MCF 10A (cell line): ENCODE data around the gene OR10A3. TPM values are rescaled to one million over a fixed set of nuclear protein-coding genes. Genes with fewer than 3 reads are reported as not detected.

Experiments used
- BruUV-seq: library from RNA; stranded (reverse); fragments of 400-500 nt; replicated peaks from 2 replicates; lab custom pipeline; 2021; lab: Mats Ljungman, UMichigan
- CTCF ChIA-PET: fragments of 300-600 bp; sonication (Branson Sonifier 250); formaldehyde crosslinking; extraction: SDS; loops from one replicate; lab custom pipeline; 2021; ENCODE audit warnings: antibody characterized with exemption, inconsistent platforms; lab: Yijun Ruan, JAX
- POLR2A ChIA-PET: fragments of 300-600, 350-650 bp; sonication (Branson Sonifier 250); formaldehyde crosslinking; extraction: SDS; loops from one replicate; lab custom pipeline; 2020; ENCODE audit warnings: antibody characterized with exemption, inconsistent platforms; lab: Yijun Ruan, JAX
- DNase-seq: peaks from one replicate; pipeline ENCODE4 v3.0.0-alpha.2; 2018; ENCODE audit not compliant: unreplicated experiment
- H3K27ac Mint-ChIP-seq: one replicate; pipeline ENCODE4 v1.8.0; 2022; ENCODE audit warnings: mild to moderate bottlenecking, low read depth, mixed read lengths; ENCODE audit not compliant: unreplicated experiment
- H3K27me3 Mint-ChIP-seq: one replicate; pipeline ENCODE4 v1.8.0; 2022; ENCODE audit warnings: mixed read lengths; ENCODE audit not compliant: insufficient read depth, unreplicated experiment
- H3K36me3 Mint-ChIP-seq: one replicate; pipeline ENCODE4 v1.8.0; 2022; ENCODE audit warnings: mild to moderate bottlenecking, moderate library complexity, mixed read lengths; ENCODE audit not compliant: insufficient read depth, unreplicated experiment
- H3K4me1 Mint-ChIP-seq: one replicate; pipeline ENCODE4 v1.8.0; 2022; ENCODE audit warnings: mixed read lengths; ENCODE audit not compliant: insufficient read depth, unreplicated experiment
- H3K4me3 Mint-ChIP-seq: one replicate; pipeline ENCODE4 v1.8.0; 2022; ENCODE audit warnings: mild to moderate bottlenecking, moderate library complexity, mixed read lengths; ENCODE audit not compliant: unreplicated experiment
- H3K9me3 Mint-ChIP-seq: one replicate; pipeline ENCODE4 v1.8.0; 2022; ENCODE audit warnings: mixed read lengths; ENCODE audit not compliant: unreplicated experiment
- CTCF ChIP-seq: fragments of 200-600 bp; IDR thresholded peaks from one replicate; pipeline ENCODE4 v1.8.0; 2022; ENCODE audit warnings: antibody characterized with exemption, mild to moderate bottlenecking; ENCODE audit not compliant: unreplicated experiment
- intact Hi-C: fragments of 100-400 bp; cut with micrococcal nuclease; formaldehyde crosslinking; loops from 2 replicates; pipeline ENCODE4 v1.14.1; 2022
- total RNA-seq: library from RNA; stranded (reverse); gene quantifications from 2 replicates; pipeline ENCODE4 v1.2.3, GENCODE V29; 2022

Gene OR10A3
- total RNA-seq, 1 experiment from 2014 or later, result not detected

- TF ChIP-seq CTCF, result no peak
- no peaks in the 10 kb centered on the region for H3K27me3 Mint-ChIP-seq
These were observed 362 bp downstream of the OR10A3 start for GRCh38 chr11:7941146-7941545.

GRCh38 chr11:7936615-7937014 lies 4.9 kb downstream of the OR10A3 start:
- DNase-seq, result peak; percentile 43
- ChIA-PET POLR2A (interaction anchor here (1.3 kb wide), 1 partner anchor 31 kb away, joined by 3 read pairs; no protein-coding TSS in a partner anchor), CTCF (no interaction called here)
- no peak for TF ChIP-seq CTCF
- BruUV-seq, result no TSS peak
- no peak overlapping the region for H3K4me3 Mint-ChIP-seq
- H3K27ac Mint-ChIP-seq, result peak overlapping the region; percentile 17
- peaks cover 13% of the 10 kb centered on the region for H3K36me3 Mint-ChIP-seq
- intact Hi-C loops, result no loop called here
- H3K9me3 Mint-ChIP-seq, result no peaks in the 10 kb centered on the region
- H3K27me3 Mint-ChIP-seq, result no peaks in the 10 kb centered on the region
- H3K4me1 Mint-ChIP-seq, result peaks cover 6% of the 10 kb centered on the region

More at GRCh38 chr11:7941146-7941545, 362 bp downstream of the OR10A3 start:
- intact Hi-C loops, result no loop called here
- DNase-seq, result no peak
- BruUV-seq, result no TSS peak
- ChIA-PET POLR2A (no interaction called here), CTCF (no interaction called here)
- no peak overlapping the region for H3K27ac Mint-ChIP-seq
- H3K4me3 Mint-ChIP-seq, result no peak overlapping the region
- peaks cover 6% of the 10 kb centered on the region for H3K36me3 Mint-ChIP-seq
- peaks cover 6% of the 10 kb centered on the region for H3K4me1 Mint-ChIP-seq
- no peaks in the 10 kb centered on the region for H3K9me3 Mint-ChIP-seq

GRCh38 chr11:7931168-7931567 lies 10.3 kb downstream of the OR10A3 start, which contains the start of gene OR10A6:
OR10A6 (minus strand) TSS chr11:7931268; CDS start chr11:7928662, 2,606 bp downstream.
- Mint-ChIP-seq H3K27me3 (no peaks in the 10 kb centered on the region), H3K36me3 (peaks cover 7% of the 10 kb centered on the region), H3K9me3 (no peaks in the 10 kb centered on the region), H3K4me3 (no peak within 1 kb of the TSS), H3K4me1 (peaks cover under 1% of the 10 kb centered on the region), H3K27ac (no peak within 1 kb of the TSS)
- intact Hi-C loops, result no loop called here
- no peak for TF ChIP-seq CTCF
- ChIA-PET POLR2A (no interaction called here), CTCF (no interaction called here)
- no peak for DNase-seq
- no TSS peak for BruUV-seq

DNA sequence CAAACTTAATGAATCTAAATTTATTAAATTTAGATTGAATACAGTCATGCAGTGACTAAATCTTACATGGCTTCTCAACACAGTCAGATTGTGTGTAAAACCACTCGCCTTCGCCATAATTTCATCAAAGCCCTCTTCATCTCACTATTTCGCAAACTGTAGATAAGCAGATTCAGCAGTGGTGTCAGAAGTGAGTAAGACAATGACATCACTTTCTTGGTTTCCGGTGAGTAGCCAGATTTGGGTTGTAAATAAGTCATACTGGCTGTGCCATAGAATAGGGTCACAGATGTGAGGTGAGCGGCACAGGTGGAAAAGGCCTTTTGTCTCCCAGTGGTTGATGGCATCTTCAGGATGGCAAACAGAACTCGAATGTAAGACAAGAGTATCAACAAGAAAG lies 13.9 kb downstream of the OR10A3 start:
- Mint-ChIP-seq H3K9me3 (no peaks in the 10 kb centered on the region), H3K27me3 (no peaks in the 10 kb centered on the region), H3K27ac (no peak overlapping the region), H3K4me1 (no peaks in the 10 kb centered on the region), H3K4me3 (no peak overlapping the region), H3K36me3 (peaks cover 2% of the 10 kb centered on the region)
- TF ChIP-seq CTCF, result no peak
- DNase-seq, result peak; percentile 17
- intact Hi-C loops, result no loop called here
- BruUV-seq, result no TSS peak
- POLR2A ChIA-PET, result no interaction called here
- CTCF ChIA-PET, result no interaction called here
